ENCODE data around the gene PTMS.

Gene PTMS

GRCh38 chr12:6765048-6765633 lies 1.0 kb upstream of the PTMS start:
- peak overlapping the region; percentile 89 for H3K4me3 ChIP-seq (ENCODE audit: low read depth, low read length)
- H3K36me3 ChIP-seq (ENCODE audit: insufficient read depth, low read length) = no peaks in the 10 kb centered on the region
- peaks cover 32% of the 10 kb centered on the region for H3K79me2 ChIP-seq (ENCODE audit: control insufficient read depth, insufficient read depth, low read length, unreplicated experiment)
- H3K4me1 ChIP-seq (ENCODE audit: control insufficient read depth, insufficient read depth, low read length, unreplicated experiment) = peaks cover 35% of the 10 kb centered on the region
- H2AFZ ChIP-seq (ENCODE audit: low read length, unreplicated experiment) = peak overlapping the region; percentile 51
- no peaks in the 10 kb centered on the region for H3K27me3 ChIP-seq (ENCODE audit: insufficient read depth, low read length)
- peak overlapping the region; percentile 79 for H3K27ac ChIP-seq (ENCODE audit: low read depth, low read length)

- Histone ChIP-seq H3K27ac (ENCODE audit: low read depth, low read length) (peak overlapping the region; percentile 16; the same call in 1 of the 2 replicates), H3K4me3 (ENCODE audit: low read depth, low read length) (peak overlapping the region; percentile 89), H3K27me3 (ENCODE audit: insufficient read depth, low read length) (no peaks in the 10 kb centered on the region), H3K79me2 (ENCODE audit: control insufficient read depth, insufficient read depth, low read length, unreplicated experiment) (peaks cover 32% of the 10 kb centered on the region), H3K36me3 (ENCODE audit: insufficient read depth, low read length) (no peaks in the 10 kb centered on the region), H2AFZ (ENCODE audit: low read length, unreplicated experiment) (peak overlapping the region; percentile 7), H3K4me1 (ENCODE audit: control insufficient read depth, insufficient read depth, low read length, unreplicated experiment) (peaks cover 35% of the 10 kb centered on the region)
Observed at GRCh38 chr12:6766651-6767349, 637 bp downstream of the PTMS start.

- H3K4me1 ChIP-seq (ENCODE audit: control insufficient read depth, insufficient read depth, low read length, unreplicated experiment) = peaks cover 35% of the 10 kb centered on the region
Observed at GRCh38 chr12:6767353-6768319, 1.5 kb downstream of the PTMS start.

GRCh38 chr12:6768437-6768914 lies 2.3 kb downstream of the PTMS start:
- no peaks in the 10 kb centered on the region for H3K27me3 ChIP-seq (ENCODE audit: insufficient read depth, low read length)
- peaks cover 30% of the 10 kb centered on the region for H3K4me1 ChIP-seq (ENCODE audit: control insufficient read depth, insufficient read depth, low read length, unreplicated experiment)
- no peaks in the 10 kb centered on the region for H3K36me3 ChIP-seq (ENCODE audit: insufficient read depth, low read length)
- H3K4me3 ChIP-seq (ENCODE audit: low read depth, low read length) = peak overlapping the region; percentile 89
- H3K79me2 ChIP-seq (ENCODE audit: control insufficient read depth, insufficient read depth, low read length, unreplicated experiment) = peaks cover 32% of the 10 kb centered on the region
- no peak overlapping the region for H2AFZ ChIP-seq (ENCODE audit: low read length, unreplicated experiment)
- H3K27ac ChIP-seq (ENCODE audit: low read depth, low read length) = no peak overlapping the region

More at GRCh38 chr12:6767353-6768319, 1.5 kb downstream of the PTMS start:
- Histone ChIP-seq H2AFZ (ENCODE audit: low read length, unreplicated experiment) (no peak overlapping the region), H3K27ac (ENCODE audit: low read depth, low read length) (peak overlapping the region; percentile 16; the same call in 1 of the 2 replicates), H3K4me3 (ENCODE audit: low read depth, low read length) (peak overlapping the region; percentile 89), H3K36me3 (ENCODE audit: insufficient read depth, low read length) (no peaks in the 10 kb centered on the region), H3K79me2 (ENCODE audit: control insufficient read depth, insufficient read depth, low read length, unreplicated experiment) (peaks cover 32% of the 10 kb centered on the region), H3K27me3 (ENCODE audit: insufficient read depth, low read length) (no peaks in the 10 kb centered on the region)

- Histone ChIP-seq H3K27ac (ENCODE audit: low read depth, low read length) (no peak overlapping the region), H3K36me3 (ENCODE audit: insufficient read depth, low read length) (no peaks in the 10 kb centered on the region), H3K4me1 (ENCODE audit: control insufficient read depth, insufficient read depth, low read length, unreplicated experiment) (peaks cover 25% of the 10 kb centered on the region), H2AFZ (ENCODE audit: low read length, unreplicated experiment) (no peak overlapping the region), H3K27me3 (ENCODE audit: insufficient read depth, low read length) (no peaks in the 10 kb centered on the region), H3K79me2 (ENCODE audit: control insufficient read depth, insufficient read depth, low read length, unreplicated experiment) (peaks cover 32% of the 10 kb centered on the region), H3K4me3 (ENCODE audit: low read depth, low read length) (peak overlapping the region; percentile 89)
Observed at GRCh38 chr12:6768990-6769389, 2.8 kb downstream of the PTMS start.

- peaks cover 24% of the 10 kb centered on the region for H3K4me1 ChIP-seq (ENCODE audit: control insufficient read depth, insufficient read depth, low read length, unreplicated experiment)
Observed at GRCh38 chr12:6769666-6770065, 3.5 kb downstream of the PTMS start.

GRCh38 chr12:6770094-6770493 lies 3.9 kb downstream of the PTMS start:
- H3K36me3 ChIP-seq (ENCODE audit: insufficient read depth, low read length) = no peaks in the 10 kb centered on the region
- no peak overlapping the region for H2AFZ ChIP-seq (ENCODE audit: low read length, unreplicated experiment)
- no peak overlapping the region for H3K27ac ChIP-seq (ENCODE audit: low read depth, low read length)
- H3K4me1 ChIP-seq (ENCODE audit: control insufficient read depth, insufficient read depth, low read length, unreplicated experiment) = peaks cover 21% of the 10 kb centered on the region
- no peaks in the 10 kb centered on the region for H3K27me3 ChIP-seq (ENCODE audit: insufficient read depth, low read length)
- no peak overlapping the region for H3K4me3 ChIP-seq (ENCODE audit: low read depth, low read length)
- peaks cover 32% of the 10 kb centered on the region for H3K79me2 ChIP-seq (ENCODE audit: control insufficient read depth, insufficient read depth, low read length, unreplicated experiment)

More at GRCh38 chr12:6769666-6770065, 3.5 kb downstream of the PTMS start:
- no peak overlapping the region for H3K27ac ChIP-seq (ENCODE audit: low read depth, low read length)
- no peaks in the 10 kb centered on the region for H3K36me3 ChIP-seq (ENCODE audit: insufficient read depth, low read length)
- peaks cover 32% of the 10 kb centered on the region for H3K79me2 ChIP-seq (ENCODE audit: control insufficient read depth, insufficient read depth, low read length, unreplicated experiment)
- H2AFZ ChIP-seq (ENCODE audit: low read length, unreplicated experiment) = no peak overlapping the region
- no peaks in the 10 kb centered on the region for H3K27me3 ChIP-seq (ENCODE audit: insufficient read depth, low read length)
- no peak overlapping the region for H3K4me3 ChIP-seq (ENCODE audit: low read depth, low read length)

GRCh38 chr12:6770600-6770999 lies 4.4 kb downstream of the PTMS start:
- Histone ChIP-seq H3K27me3 (ENCODE audit: insufficient read depth, low read length) (no peaks in the 10 kb centered on the region), H3K36me3 (ENCODE audit: insufficient read depth, low read length) (no peaks in the 10 kb centered on the region), H2AFZ (ENCODE audit: low read length, unreplicated experiment) (no peak overlapping the region), H3K27ac (ENCODE audit: low read depth, low read length) (no peak overlapping the region), H3K4me1 (ENCODE audit: control insufficient read depth, insufficient read depth, low read length, unreplicated experiment) (peaks cover 16% of the 10 kb centered on the region), H3K4me3 (ENCODE audit: low read depth, low read length) (no peak overlapping the region), H3K79me2 (ENCODE audit: control insufficient read depth, insufficient read depth, low read length, unreplicated experiment) (peaks cover 32% of the 10 kb centered on the region)

GRCh38 chr12:6771091-6771495 lies 4.9 kb downstream of the PTMS start:
- Histone ChIP-seq H2AFZ (ENCODE audit: low read length, unreplicated experiment) (no peak overlapping the region), H3K27ac (ENCODE audit: low read depth, low read length) (no peak overlapping the region), H3K27me3 (ENCODE audit: insufficient read depth, low read length) (no peaks in the 10 kb centered on the region), H3K4me3 (ENCODE audit: low read depth, low read length) (no peak overlapping the region), H3K4me1 (ENCODE audit: control insufficient read depth, insufficient read depth, low read length, unreplicated experiment) (peaks cover 14% of the 10 kb centered on the region), H3K36me3 (ENCODE audit: insufficient read depth, low read length) (no peaks in the 10 kb centered on the region), H3K79me2 (ENCODE audit: control insufficient read depth, insufficient read depth, low read length, unreplicated experiment) (peaks cover 30% of the 10 kb centered on the region)

- Histone ChIP-seq H3K36me3 (ENCODE audit: insufficient read depth, low read length) (no peaks in the 10 kb centered on the region), H3K27me3 (ENCODE audit: insufficient read depth, low read length) (no peaks in the 10 kb centered on the region), H3K4me1 (ENCODE audit: control insufficient read depth, insufficient read depth, low read length, unreplicated experiment) (peaks cover 14% of the 10 kb centered on the region), H3K79me2 (ENCODE audit: control insufficient read depth, insufficient read depth, low read length, unreplicated experiment) (peaks cover 23% of the 10 kb centered on the region), H3K27ac (ENCODE audit: low read depth, low read length) (no peak overlapping the region), H2AFZ (ENCODE audit: low read length, unreplicated experiment) (no peak overlapping the region), H3K4me3 (ENCODE audit: low read depth, low read length) (no peak overlapping the region)
Observed at GRCh38 chr12:6771509-6772330, 5.6 kb downstream of the PTMS start.
